Loucy (cell line): Measurements from ENCODE around the gene LRSAM1.

Experiments used
- CTCF ChIP-seq: fragments of 200-600 bp; sonication (generic); conservative IDR thresholded peaks from 2 replicates; pipeline ENCODE4 v1.5.1; 2014; ENCODE audit warnings: mild to moderate bottlenecking, antibody characterized with exemption, low read length
- EZH2phosphoT487 ChIP-seq: fragments of 200-600 bp; IDR thresholded peaks from 2 replicates; pipeline ENCODE4 v1.6.1; 2018; ENCODE audit warnings: antibody characterized with exemption, mild to moderate bottlenecking, moderate library complexity, borderline replicate concordance

GRCh38 chr9:127450830-127451607, at the start of gene LRSAM1, which contains the start of gene RPL12:
- TF ChIP-seq CTCF = no peak
- no peak for TF ChIP-seq EZH2phosphoT487
